Right lobe of liver (tissue), 6 donors: ENCODE results near the gene MIXL1. TPM values are rescaled to one million over a fixed set of nuclear protein-coding genes. Genes with fewer than 3 reads are reported as not detected.
"Not testable (repeated sequence)": the region's sequence is repeated elsewhere in the genome, so short reads cannot be mapped to it uniquely, and the experiment has no call there.

Experiments
- ATAC-seq, 4 donors: fragments of 200-7000 bp; cut with Tn5 transposase; one replicate each; pipeline ENCODE4 v1.9.1; 2020; ENCODE audit warnings: mild to moderate bottlenecking in 4 of 4, moderate library complexity in 4 of 4
- DNase-seq, 3 donors: peaks; one replicate each; pipeline ENCODE4 v3.0.0-alpha.2; 2020
- H3K27ac ChIP-seq, 3 donors: fragments of 200-600 bp; one replicate each; pipeline ENCODE4 v1.8.0; 2022
- H3K27me3 ChIP-seq, 2 donors: fragments of 200-600 bp; one replicate each; pipeline ENCODE4 v1.8.0; 2022
- H3K36me3 ChIP-seq, 4 donors: fragments of 200-600 bp; sonication (generic) in 1 of 4; one replicate each; pipeline versions ENCODE4 v1.5.1 to v1.8.0; 2017 to 2022; ENCODE audit warnings: control low read depth in 1 of 4
- H3K4me1 ChIP-seq, 4 donors: fragments of 200-600 bp; sonication (generic) in 1 of 4; one replicate each; pipeline versions ENCODE4 v1.5.1 to v1.8.0; 2017 to 2022; ENCODE audit warnings: control low read depth in 1 of 4
- H3K4me3 ChIP-seq, 3 donors: fragments of 200-600 bp; one replicate each; pipeline ENCODE4 v1.8.0; 2022
- H3K9me3 ChIP-seq, 4 donors: fragments of 200-600 bp; sonication (generic) in 1 of 4; one replicate each; pipeline versions ENCODE4 v1.5.1 to v1.8.0; 2017 to 2022; ENCODE audit warnings: control low read depth in 1 of 4
- POLR2A ChIP-seq: fragments of 450-650 bp; IDR thresholded peaks from one replicate; pipeline ENCODE4 v1.6.1; 2017; ENCODE audit warnings: antibody characterized with exemption, mild to moderate bottlenecking
- WGBS: methylation state at CpG from one replicate; pipeline ENCODE4 v1.1.6; 2018; ENCODE audit warnings: low coverage, low lambda C conversion rate; ENCODE audit not compliant: insufficient coverage; ENCODE audit errors: missing lambda C conversion rate; 5-methylcytosine and 5-hydroxymethylcytosine counted together
- intact Hi-C, 2 donors: fragments of 100-400 bp; cut with DNase I; formaldehyde crosslinking; loops; one replicate each; pipeline versions ENCODE4 v1.11.2 to v1.14.1; 2022
- total RNA-seq, 6 experiments: library from RNA; depleted of rRNA in 2 of 6; stranded (reverse); fragments of >200 nt in 2 of 6; fragmentation: NEBNext Ultra II Directional in 3 of 6; extraction: Animal tissue kit (Norgen Biotek cat#: 25700) in 3 of 6; gene quantifications; one replicate each; pipeline versions ENCODE4 v1.1.0 to v1.2.4, GENCODE V29; 2016 to 2023
- TF ChIP-seq, protein P1 (sequence below), 4 donors: fragments of 200-600 bp in 3 of 4; fragments of 450-650 bp in 1 of 4; IDR thresholded peaks; one replicate each; pipeline versions ENCODE4 v1.5.1 to v1.8.0; 2016 to 2022; ENCODE audit warnings: antibody characterized with exemption in 4 of 4, mild to moderate bottlenecking in 2 of 4
- donor health status: DM: no; HTN: yes; CAD: no.
- donor health status: DM: no; HTN: no; CAD: no.
- donor health status: DM: no; HTN: no; CAD: no.
- donor health status: DM: no; HTN: yes; CAD: no.
- donor health status: DM: no; HTN: yes; CAD: no.

Gene MIXL1
- total RNA-seq, 6 experiments from 2014 or later, result 0.29 TPM; not detected in 5

GRCh38 chr1:226239421-226239820, 16.0 kb downstream of the MIXL1 start:
- intact Hi-C loops, result no loop called here
- WGBS, result 98% methylated on average over 3 of the region's 3 CpGs

DNA sequence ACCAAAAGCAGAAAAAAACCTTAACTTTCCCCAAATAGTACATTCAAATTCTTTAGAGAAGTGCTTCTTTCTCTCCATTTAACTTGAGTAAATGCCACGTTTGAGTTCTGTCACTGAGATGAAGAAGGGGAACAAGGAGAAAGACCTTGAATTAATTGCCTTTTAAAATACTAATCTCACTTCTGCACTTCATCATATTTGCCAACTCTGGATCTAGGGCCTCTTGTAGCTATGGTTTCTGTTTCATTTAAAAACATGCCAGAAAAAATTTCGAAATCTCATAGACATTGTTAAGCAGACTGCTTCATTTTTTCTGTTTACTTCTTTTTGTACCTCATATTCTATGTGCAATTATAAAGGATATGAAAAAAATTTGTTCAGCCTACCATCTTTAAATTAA, 24.6 kb downstream of the MIXL1 start:
- no peak overlapping the region for H3K4me3 ChIP-seq
- no peaks in the 10 kb centered on the region for H3K27me3 ChIP-seq
- H3K36me3 ChIP-seq, result no peaks in the 10 kb centered on the region
- H3K4me1 ChIP-seq, result no peaks in the 10 kb centered on the region
- no peak for TF ChIP-seq POLR2A
- TF ChIP-seq, protein P1, sequence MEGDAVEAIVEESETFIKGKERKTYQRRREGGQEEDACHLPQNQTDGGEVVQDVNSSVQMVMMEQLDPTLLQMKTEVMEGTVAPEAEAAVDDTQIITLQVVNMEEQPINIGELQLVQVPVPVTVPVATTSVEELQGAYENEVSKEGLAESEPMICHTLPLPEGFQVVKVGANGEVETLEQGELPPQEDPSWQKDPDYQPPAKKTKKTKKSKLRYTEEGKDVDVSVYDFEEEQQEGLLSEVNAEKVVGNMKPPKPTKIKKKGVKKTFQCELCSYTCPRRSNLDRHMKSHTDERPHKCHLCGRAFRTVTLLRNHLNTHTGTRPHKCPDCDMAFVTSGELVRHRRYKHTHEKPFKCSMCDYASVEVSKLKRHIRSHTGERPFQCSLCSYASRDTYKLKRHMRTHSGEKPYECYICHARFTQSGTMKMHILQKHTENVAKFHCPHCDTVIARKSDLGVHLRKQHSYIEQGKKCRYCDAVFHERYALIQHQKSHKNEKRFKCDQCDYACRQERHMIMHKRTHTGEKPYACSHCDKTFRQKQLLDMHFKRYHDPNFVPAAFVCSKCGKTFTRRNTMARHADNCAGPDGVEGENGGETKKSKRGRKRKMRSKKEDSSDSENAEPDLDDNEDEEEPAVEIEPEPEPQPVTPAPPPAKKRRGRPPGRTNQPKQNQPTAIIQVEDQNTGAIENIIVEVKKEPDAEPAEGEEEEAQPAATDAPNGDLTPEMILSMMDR (IDR thresholded peaks at IDR 0.05), result no peak
- H3K27ac ChIP-seq, result no peak overlapping the region
- ATAC-seq (peak in 2 of 4 donors; percentile 21 to 32), DNase-seq (no peak)
- intact Hi-C loops, result no loop called here
- WGBS, result 60% methylated on average over 2 of the region's 2 CpGs
- no peaks in the 10 kb centered on the region for H3K9me3 ChIP-seq

More at GRCh38 chr1:226239421-226239820, 16.0 kb downstream of the MIXL1 start:
- Histone ChIP-seq H3K4me1 (no peaks in the 10 kb centered on the region), H3K4me3 (no peak overlapping the region), H3K9me3 (no peaks in the 10 kb centered on the region), H3K36me3 (no peaks in the 10 kb centered on the region), H3K27ac (no peak overlapping the region), H3K27me3 (no peaks in the 10 kb centered on the region)
- no peak for ATAC-seq
- TF ChIP-seq, protein P1 (IDR thresholded peaks at IDR 0.05), result no peak
- TF ChIP-seq POLR2A, result no peak
- no peak for DNase-seq

DNA sequence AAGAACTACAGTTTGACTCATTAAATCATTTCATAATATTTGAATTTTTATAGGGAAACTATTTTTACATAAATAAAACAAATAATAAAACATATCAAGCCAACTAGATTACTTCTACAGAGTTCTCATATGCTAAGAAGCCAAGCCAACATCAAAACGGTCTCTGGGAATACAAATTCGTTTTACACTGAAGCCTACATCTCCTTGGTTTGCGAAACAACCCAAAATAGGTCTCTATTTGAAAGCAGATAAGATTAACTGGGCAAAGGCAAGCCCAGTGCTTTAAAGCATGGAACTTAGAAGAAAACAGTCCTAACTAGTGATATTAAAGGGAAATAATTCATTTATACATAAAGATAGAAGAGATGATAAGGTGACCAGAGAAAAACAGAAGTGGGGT, 25.3 kb downstream of the MIXL1 start:
- Histone ChIP-seq H3K27me3 (no peaks in the 10 kb centered on the region), H3K36me3 (no peaks in the 10 kb centered on the region), H3K4me3 (no peak overlapping the region), H3K9me3 (no peaks in the 10 kb centered on the region), H3K27ac (no peak overlapping the region), H3K4me1 (no peaks in the 10 kb centered on the region)
- ATAC-seq (no peak), DNase-seq (no peak)
- intact Hi-C loops, result no loop called here
- 66% methylated on average over 3 of the region's 3 CpGs for WGBS
- TF ChIP-seq, protein P1 (IDR thresholded peaks at IDR 0.05), result no peak
- TF ChIP-seq POLR2A, result no peak

DNA sequence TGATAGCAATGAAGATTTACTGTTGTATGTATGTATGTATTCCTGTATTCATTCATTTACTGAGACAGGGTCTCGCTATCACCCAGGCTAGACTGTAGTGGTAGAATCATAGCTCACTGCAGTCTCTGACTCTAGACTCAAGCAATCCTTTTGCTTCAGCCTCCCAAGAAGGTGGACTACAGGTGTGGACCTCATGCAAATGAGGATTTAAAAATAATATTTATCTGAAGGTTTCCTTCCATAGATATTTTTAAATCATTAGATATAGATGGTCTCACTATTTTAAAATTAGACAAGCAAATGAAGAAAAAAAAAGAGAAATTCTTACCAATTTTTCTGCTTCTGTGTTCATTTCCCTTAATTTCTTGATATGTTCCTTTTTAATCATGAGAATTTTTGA, 27.0 kb downstream of the MIXL1 start:
- no peaks in the 10 kb centered on the region for H3K27me3 ChIP-seq
- WGBS, result 90% methylated on average over 1 of the region's 1 CpG
- TF ChIP-seq, protein P1 (IDR thresholded peaks at IDR 0.05), result no peak
- TF ChIP-seq POLR2A, result no peak

GRCh38 chr1:226252841-226253240, 29.4 kb downstream of the MIXL1 start:
- 100% methylated on average over 6 of the region's 7 CpGs for WGBS
- H3K27ac ChIP-seq, ATAC-seq, H3K9me3 ChIP-seq, intact Hi-C loops, H3K27me3 ChIP-seq, H3K4me3 ChIP-seq, H3K36me3 ChIP-seq, H3K4me1 ChIP-seq, DNase-seq: not testable (repeated sequence)

More for the DNA sequence above, 27.0 kb downstream of the MIXL1 start:
- Histone ChIP-seq H3K36me3 (no peaks in the 10 kb centered on the region), H3K4me1 (no peaks in the 10 kb centered on the region), H3K4me3 (no peak overlapping the region), H3K27ac (no peak overlapping the region), H3K9me3 (no peaks in the 10 kb centered on the region)
- DNase-seq, result no peak
- ATAC-seq, result no peak
- intact Hi-C loops, result no loop called here
